GM23338 (cell line): ENCODE results near the gene PSMB11.

Experiments
- CTCF ChIP-seq, 2 experiments: fragments of 200-600 bp in 1 of 2; sonication (generic) in 1 of 2; conservative IDR thresholded peaks; 2 replicates each; pipeline versions ENCODE4 v1.5.1 to v1.6.1; 2016 to 2017; ENCODE audit warnings: antibody characterized with exemption in 2 of 2, low read depth in 2 of 2, mild to moderate bottlenecking in 2 of 2, moderate library complexity in 1 of 2
- EZH2 ChIP-seq: fragments of 200-600 bp; sonication (generic); IDR thresholded peaks from one replicate; pipeline ENCODE4 v1.8.0; 2017; ENCODE audit warnings: antibody characterized with exemption, mild to moderate bottlenecking, low read depth; ENCODE audit not compliant: unreplicated experiment
- EZH2phosphoT487 ChIP-seq: fragments of 200-600 bp; sonication (generic); IDR thresholded peaks from one replicate; pipeline ENCODE4 v1.8.1; 2018; ENCODE audit warnings: antibody characterized with exemption; ENCODE audit not compliant: unreplicated experiment
- POLR2AphosphoS5 ChIP-seq: IDR thresholded peaks from 2 replicates; pipeline ENCODE4 v1.6.1; 2016; ENCODE audit warnings: antibody characterized with exemption, low read depth
- REST ChIP-seq: IDR thresholded peaks from one replicate; pipeline ENCODE4 v1.6.1; 2018; ENCODE audit warnings: antibody characterized with exemption; ENCODE audit not compliant: unreplicated experiment

GRCh38 chr14:23044840-23045239, 2.8 kb downstream of the PSMB11 start:
- TF ChIP-seq EZH2, result no peak
- no peak for TF ChIP-seq CTCF (conservative IDR thresholded peaks at IDR 0.05; ENCODE audit: low read depth in 2 of 2)
- TF ChIP-seq POLR2AphosphoS5, result no peak
- TF ChIP-seq REST, result no peak
- TF ChIP-seq EZH2phosphoT487, result no peak
